ENCODE data around the gene COL6A5.

DNA sequence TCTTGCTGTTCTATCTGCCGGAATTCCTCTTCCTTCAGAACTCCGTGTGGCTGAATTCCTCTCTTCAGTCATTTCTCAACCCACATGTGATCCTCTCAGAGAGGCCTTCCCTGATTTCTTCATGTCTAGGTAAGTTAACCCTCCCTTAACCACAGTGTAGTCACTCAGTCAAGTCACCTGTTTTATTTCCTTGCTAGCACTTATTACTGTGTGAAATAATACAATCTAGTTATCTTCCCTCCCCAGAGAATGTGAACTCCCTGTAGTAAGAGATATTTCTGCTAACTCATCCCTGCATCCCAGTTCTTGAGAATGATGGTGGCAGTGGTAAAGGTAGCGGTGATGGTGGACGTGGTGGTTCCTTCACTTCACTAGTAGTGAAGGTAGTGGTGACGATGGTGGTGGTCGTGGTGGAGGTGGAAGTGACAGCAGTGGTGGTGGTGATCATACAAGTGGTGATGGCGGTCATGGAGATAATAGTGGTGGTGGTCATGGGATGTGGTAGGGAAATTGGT is 33.3 kb downstream of the COL6A5 start:
- TF ChIP-seq, protein P1, sequence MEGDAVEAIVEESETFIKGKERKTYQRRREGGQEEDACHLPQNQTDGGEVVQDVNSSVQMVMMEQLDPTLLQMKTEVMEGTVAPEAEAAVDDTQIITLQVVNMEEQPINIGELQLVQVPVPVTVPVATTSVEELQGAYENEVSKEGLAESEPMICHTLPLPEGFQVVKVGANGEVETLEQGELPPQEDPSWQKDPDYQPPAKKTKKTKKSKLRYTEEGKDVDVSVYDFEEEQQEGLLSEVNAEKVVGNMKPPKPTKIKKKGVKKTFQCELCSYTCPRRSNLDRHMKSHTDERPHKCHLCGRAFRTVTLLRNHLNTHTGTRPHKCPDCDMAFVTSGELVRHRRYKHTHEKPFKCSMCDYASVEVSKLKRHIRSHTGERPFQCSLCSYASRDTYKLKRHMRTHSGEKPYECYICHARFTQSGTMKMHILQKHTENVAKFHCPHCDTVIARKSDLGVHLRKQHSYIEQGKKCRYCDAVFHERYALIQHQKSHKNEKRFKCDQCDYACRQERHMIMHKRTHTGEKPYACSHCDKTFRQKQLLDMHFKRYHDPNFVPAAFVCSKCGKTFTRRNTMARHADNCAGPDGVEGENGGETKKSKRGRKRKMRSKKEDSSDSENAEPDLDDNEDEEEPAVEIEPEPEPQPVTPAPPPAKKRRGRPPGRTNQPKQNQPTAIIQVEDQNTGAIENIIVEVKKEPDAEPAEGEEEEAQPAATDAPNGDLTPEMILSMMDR (IDR thresholded peaks at IDR 0.05 in 2 of 3, conservative IDR thresholded peaks at IDR 0.05 in 1 of 3; ENCODE audit: control insufficient read depth in 2 of 3, extremely low read depth in 1 of 3, insufficient read depth in 1 of 3, low read depth in 3 of 3, low read length in 3 of 3): no peak
- TF ChIP-seq KAT2A (conservative IDR thresholded peaks at IDR 0.05; ENCODE audit: control insufficient read depth, low read depth, low read length): no peak
- TF ChIP-seq BCL11A (IDR thresholded peaks at IDR 0.05; ENCODE audit: low read depth, low read length): no peak
- no peak for TF ChIP-seq SMC3 (IDR thresholded peaks at IDR 0.05; ENCODE audit: borderline replicate concordance, low read length)
- TF ChIP-seq ZNF274 (IDR thresholded peaks at IDR 0.05; ENCODE audit: insufficient read depth, insufficient read length): no peak
- TF ChIP-seq, protein P2, sequence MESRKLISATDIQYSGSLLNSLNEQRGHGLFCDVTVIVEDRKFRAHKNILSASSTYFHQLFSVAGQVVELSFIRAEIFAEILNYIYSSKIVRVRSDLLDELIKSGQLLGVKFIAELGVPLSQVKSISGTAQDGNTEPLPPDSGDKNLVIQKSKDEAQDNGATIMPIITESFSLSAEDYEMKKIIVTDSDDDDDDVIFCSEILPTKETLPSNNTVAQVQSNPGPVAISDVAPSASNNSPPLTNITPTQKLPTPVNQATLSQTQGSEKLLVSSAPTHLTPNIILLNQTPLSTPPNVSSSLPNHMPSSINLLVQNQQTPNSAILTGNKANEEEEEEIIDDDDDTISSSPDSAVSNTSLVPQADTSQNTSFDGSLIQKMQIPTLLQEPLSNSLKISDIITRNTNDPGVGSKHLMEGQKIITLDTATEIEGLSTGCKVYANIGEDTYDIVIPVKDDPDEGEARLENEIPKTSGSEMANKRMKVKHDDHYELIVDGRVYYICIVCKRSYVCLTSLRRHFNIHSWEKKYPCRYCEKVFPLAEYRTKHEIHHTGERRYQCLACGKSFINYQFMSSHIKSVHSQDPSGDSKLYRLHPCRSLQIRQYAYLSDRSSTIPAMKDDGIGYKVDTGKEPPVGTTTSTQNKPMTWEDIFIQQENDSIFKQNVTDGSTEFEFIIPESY (IDR thresholded peaks at IDR 0.05): no peak
- no peak for TF ChIP-seq TCF7 (IDR thresholded peaks at IDR 0.05; ENCODE audit: borderline replicate concordance)
- no peak for TF ChIP-seq GABPA (IDR thresholded peaks at IDR 0.05; ENCODE audit: low read depth)

All from GM12878 (cell line).